WTC11 (cell line): ENCODE data around the gene ZNF782. TPM values are rescaled to one million over a fixed set of nuclear protein-coding genes. Genes with fewer than 3 reads are reported as not detected.
A peak's percentile ranks its signal among the peaks of the same experiment; 100 is the strongest.

Experiments used
- ATAC-seq: fragments of 200-7000 bp; cut with Tn5 transposase; 2 replicates; pipeline ENCODE4 v1.10.0; 2021; ENCODE audit warnings: mild to moderate bottlenecking, moderate library complexity
- CTCF ChIA-PET: fragments of 300-600 bp; sonication (Branson Sonifier 250); formaldehyde crosslinking; loops from one replicate; lab custom pipeline; 2021; ENCODE audit warnings: antibody characterized with exemption; lab: Charles Lee
- POLR2A ChIA-PET: fragments of 350-600 bp; sonication (Branson Sonifier 250); formaldehyde crosslinking; loops from one replicate; lab custom pipeline; 2021; ENCODE audit warnings: antibody characterized with exemption; lab: Charles Lee
- DNase-seq: peaks from one replicate; pipeline ENCODE4 v3.0.0; 2021; ENCODE audit warnings: low spot score
- H3K27ac Mint-ChIP-seq: 2 replicates; pipeline ENCODE4 v1.8.0; 2021; ENCODE audit warnings: mixed read lengths
- H3K27me3 Mint-ChIP-seq: 2 replicates; pipeline ENCODE4 v1.8.0; 2021; ENCODE audit warnings: low read depth, mild to moderate bottlenecking, moderate library complexity, mixed read lengths
- H3K36me3 Mint-ChIP-seq: 2 replicates; pipeline ENCODE4 v1.8.0; 2021; ENCODE audit warnings: mixed read lengths
- H3K4me1 Mint-ChIP-seq: 2 replicates; pipeline ENCODE4 v1.8.0; 2022; ENCODE audit warnings: mixed read lengths
- H3K4me3 Mint-ChIP-seq: 2 replicates; pipeline ENCODE4 v1.8.0; 2021; ENCODE audit warnings: mild to moderate bottlenecking, moderate library complexity, mixed read lengths
- H3K9me3 Mint-ChIP-seq: 2 replicates; pipeline ENCODE4 v1.8.0; 2021; ENCODE audit warnings: mixed read lengths
- CBFB ChIP-seq: sonication (generic); formaldehyde crosslinking; IDR thresholded peaks from 2 replicates; pipeline ENCODE4 v1.8.1; 2022; ENCODE audit warnings: mild to moderate bottlenecking, low read depth, missing genetic modification reagents
- E2F1 ChIP-seq: sonication (generic); formaldehyde crosslinking; IDR thresholded peaks from 2 replicates; pipeline ENCODE4 v1.8.0; 2022; ENCODE audit warnings: mild to moderate bottlenecking, missing genetic modification reagents
- FOXK1 ChIP-seq: sonication (generic); formaldehyde crosslinking; IDR thresholded peaks from 2 replicates; pipeline ENCODE4 v1.8.0; 2022; ENCODE audit warnings: mild to moderate bottlenecking, moderate library complexity, missing genetic modification reagents
- GRHL2 ChIP-seq: fragments of 250-450 bp; sonication (Bioruptor Pico); IDR thresholded peaks from 2 replicates; pipeline ENCODE4 v1.8.0; 2022; ENCODE audit warnings: mild to moderate bottlenecking, moderate library complexity; ENCODE audit not compliant: insufficient replicate concordance, severe bottlenecking
- NR1H2 ChIP-seq: sonication (generic); formaldehyde crosslinking; IDR thresholded peaks from 2 replicates; pipeline ENCODE4 v1.9.0; 2021; ENCODE audit warnings: mild to moderate bottlenecking, moderate library complexity, missing genetic modification reagents
- NR2C2 ChIP-seq: sonication (generic); formaldehyde crosslinking; IDR thresholded peaks from 2 replicates; pipeline ENCODE4 v1.8.0; 2022; ENCODE audit warnings: mild to moderate bottlenecking, missing genetic modification reagents
- RORB ChIP-seq: fragments of 250-450 bp; sonication (Bioruptor Pico); IDR thresholded peaks from 2 replicates; pipeline ENCODE4 v1.9.0; 2021; ENCODE audit warnings: mild to moderate bottlenecking
- SMAD3 ChIP-seq: sonication (generic); formaldehyde crosslinking; IDR thresholded peaks from 2 replicates; pipeline ENCODE4 v1.8.0; 2022; ENCODE audit warnings: missing genetic modification reagents, mild to moderate bottlenecking, borderline replicate concordance
- SP1 ChIP-seq: sonication (generic); formaldehyde crosslinking; conservative IDR thresholded peaks from 2 replicates; pipeline ENCODE4 v1.8.1; 2022; ENCODE audit warnings: missing genetic modification reagents
- TCF7 ChIP-seq: sonication (generic); formaldehyde crosslinking; IDR thresholded peaks from 2 replicates; pipeline ENCODE4 v1.8.0; 2022; ENCODE audit warnings: mild to moderate bottlenecking, low read depth, missing genetic modification reagents, moderate library complexity
- TP53 ChIP-seq: sonication (generic); formaldehyde crosslinking; IDR thresholded peaks from 2 replicates; pipeline ENCODE4 v1.8.1; 2023; ENCODE audit warnings: mild to moderate bottlenecking, missing genetic modification reagents
- ZNF232 ChIP-seq: sonication (generic); formaldehyde crosslinking; IDR thresholded peaks from 2 replicates; pipeline ENCODE4 v1.8.0; 2022; ENCODE audit warnings: mild to moderate bottlenecking, missing genetic modification reagents
- ZNF416 ChIP-seq: fragments of 250-450 bp; sonication (Bioruptor Pico); IDR thresholded peaks from 2 replicates; pipeline ENCODE4 v1.9.0; 2021; ENCODE audit warnings: mild to moderate bottlenecking, inconsistent platforms
- total RNA-seq: library from RNA; stranded (reverse); gene quantifications from 3 replicates; pipeline ENCODE4 v1.2.3, GENCODE V29; 2021
- TF ChIP-seq, protein P1 (sequence below): fragments of 200-600 bp; IDR thresholded peaks from 2 replicates; pipeline ENCODE4 v1.8.0; 2022; ENCODE audit warnings: antibody characterized with exemption
- TF ChIP-seq, protein P2 (sequence below): sonication (generic); formaldehyde crosslinking; IDR thresholded peaks from 2 replicates; pipeline ENCODE4 v1.8.1; 2023; ENCODE audit warnings: mild to moderate bottlenecking, missing genetic modification reagents
- TF ChIP-seq, protein P3 (sequence below): sonication (generic); formaldehyde crosslinking; IDR thresholded peaks from 2 replicates; pipeline ENCODE4 v1.8.0; 2023; ENCODE audit warnings: missing genetic modification reagents
- TF ChIP-seq, protein P4 (sequence below): fragments of 250-450 bp; sonication (Bioruptor Pico); IDR thresholded peaks from 2 replicates; pipeline ENCODE4 v1.8.0; 2021; ENCODE audit warnings: mild to moderate bottlenecking
- TF ChIP-seq, protein P5 (sequence below): sonication (generic); formaldehyde crosslinking; IDR thresholded peaks from 2 replicates; pipeline ENCODE4 v1.8.1; 2023; ENCODE audit warnings: mild to moderate bottlenecking, missing genetic modification reagents, moderate library complexity
- TF ChIP-seq, protein P6 (sequence below): sonication (generic); formaldehyde crosslinking; IDR thresholded peaks from 2 replicates; pipeline ENCODE4 v1.8.1; 2023; ENCODE audit warnings: mild to moderate bottlenecking, missing genetic modification reagents, moderate library complexity

Gene ZNF782
- total RNA-seq, 1 experiment from 2014 or later, result 6.2 TPM

DNA sequence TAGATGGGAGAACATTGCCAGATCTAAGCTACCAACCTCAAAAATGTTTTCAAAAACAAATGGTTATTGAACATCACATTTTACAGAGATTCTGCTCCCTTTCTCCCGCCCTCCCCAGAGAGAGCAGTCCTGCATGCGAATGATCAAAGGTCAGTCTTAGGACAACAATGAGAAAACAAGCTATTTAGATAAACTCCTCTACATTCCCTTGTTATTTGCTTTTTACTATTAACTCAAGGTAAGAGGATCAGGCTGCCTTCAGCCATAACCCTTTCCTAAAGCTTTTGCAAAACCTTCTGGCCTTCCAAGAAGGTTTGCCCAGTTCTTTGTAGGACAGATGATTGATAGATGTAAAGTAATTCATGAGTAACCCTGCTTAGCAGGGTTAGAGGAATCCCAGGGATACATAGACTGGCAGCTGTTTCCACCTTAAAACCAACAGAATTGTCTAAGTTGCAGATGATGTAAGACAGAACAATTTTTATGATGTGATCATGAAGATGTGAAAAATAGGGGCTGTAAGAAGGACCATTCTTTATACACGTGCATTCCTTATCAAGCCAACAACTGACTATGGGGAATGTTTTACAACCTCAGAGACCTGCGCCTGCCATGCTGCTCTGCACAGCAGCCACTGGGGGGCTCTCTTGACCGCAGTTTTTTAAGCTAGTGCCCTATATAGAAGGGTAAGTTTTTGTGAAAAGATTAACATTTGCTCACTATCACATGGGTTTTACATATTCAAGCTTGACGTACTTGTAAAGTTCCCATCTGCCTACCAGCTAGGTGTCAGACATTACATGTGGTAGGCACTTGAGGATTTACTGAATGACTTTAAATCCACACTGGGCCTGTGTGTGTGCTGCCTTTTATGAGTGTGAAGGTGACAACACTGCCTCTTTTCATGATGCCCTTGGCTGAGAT is 2.3 kb upstream of the ZNF782 start:
- Mint-ChIP-seq H3K4me1 (peaks cover 49% of the 10 kb centered on the region), H3K27ac (no peak overlapping the region), H3K9me3 (no peaks in the 10 kb centered on the region), H3K27me3 (peaks cover 4% of the 10 kb centered on the region; the same call in 1 of the 2 replicates), H3K4me3 (no peak overlapping the region), H3K36me3 (0 out of 2 replicates have a peak, but pooled peaks cover 4% of the 10 kb centered on the region)
- ChIA-PET POLR2A (interaction anchor here (1.5 kb wide), 1 partner anchor 19 kb away, joined by 4 read pairs; no protein-coding TSS in a partner anchor), CTCF (interaction anchor here (0.6 to 1.7 kb wide), 19 partner anchors 14 to 742 kb away, joined by 3 to 14 read pairs (median 4); partner anchors contain the start of gene CCDC180)
- DNase-seq, result peak; percentile 72
- ATAC-seq, result peak; percentile 54
- TF ChIP-seq, protein P1, sequence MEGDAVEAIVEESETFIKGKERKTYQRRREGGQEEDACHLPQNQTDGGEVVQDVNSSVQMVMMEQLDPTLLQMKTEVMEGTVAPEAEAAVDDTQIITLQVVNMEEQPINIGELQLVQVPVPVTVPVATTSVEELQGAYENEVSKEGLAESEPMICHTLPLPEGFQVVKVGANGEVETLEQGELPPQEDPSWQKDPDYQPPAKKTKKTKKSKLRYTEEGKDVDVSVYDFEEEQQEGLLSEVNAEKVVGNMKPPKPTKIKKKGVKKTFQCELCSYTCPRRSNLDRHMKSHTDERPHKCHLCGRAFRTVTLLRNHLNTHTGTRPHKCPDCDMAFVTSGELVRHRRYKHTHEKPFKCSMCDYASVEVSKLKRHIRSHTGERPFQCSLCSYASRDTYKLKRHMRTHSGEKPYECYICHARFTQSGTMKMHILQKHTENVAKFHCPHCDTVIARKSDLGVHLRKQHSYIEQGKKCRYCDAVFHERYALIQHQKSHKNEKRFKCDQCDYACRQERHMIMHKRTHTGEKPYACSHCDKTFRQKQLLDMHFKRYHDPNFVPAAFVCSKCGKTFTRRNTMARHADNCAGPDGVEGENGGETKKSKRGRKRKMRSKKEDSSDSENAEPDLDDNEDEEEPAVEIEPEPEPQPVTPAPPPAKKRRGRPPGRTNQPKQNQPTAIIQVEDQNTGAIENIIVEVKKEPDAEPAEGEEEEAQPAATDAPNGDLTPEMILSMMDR, result peak; percentile 82
- no peak for TF ChIP-seq FOXK1 (CRISPR knock-in tag)
- TF ChIP-seq, all 79 proteins: peak for 1

DNA sequence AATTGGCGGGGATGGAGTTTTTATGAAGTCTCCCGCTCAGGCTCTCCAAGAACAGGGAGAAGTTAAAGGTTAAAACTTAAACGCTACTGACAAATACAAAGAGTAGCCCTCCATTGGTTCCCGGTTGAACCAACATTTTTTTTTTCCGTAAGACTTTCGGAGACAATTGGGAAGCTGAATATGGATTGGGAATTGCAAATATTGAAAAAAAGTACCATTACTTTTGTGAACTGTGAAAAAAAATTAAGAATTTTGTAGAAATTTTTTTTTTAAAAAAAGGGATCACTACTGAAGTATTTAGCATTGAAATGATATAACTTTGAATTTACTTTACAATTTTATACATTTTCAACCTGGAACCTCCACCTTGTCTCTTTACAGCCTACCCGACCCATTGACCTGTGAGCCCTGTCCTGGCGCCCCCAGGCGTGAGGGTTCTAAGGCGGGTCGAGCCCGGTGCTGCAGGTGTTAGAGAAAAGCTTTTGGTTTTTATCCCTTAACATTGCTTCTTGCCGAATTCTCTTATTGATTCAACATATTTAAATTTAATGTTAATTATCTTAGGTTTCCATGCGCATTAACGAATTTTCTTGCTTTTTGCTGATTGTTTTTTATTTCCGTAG is 448 bp upstream of the ZNF782 start:
- ChIA-PET CTCF (interaction anchor here (0.6 to 2.3 kb wide), 9 partner anchors 20 to 744 kb away, joined by 3 to 34 read pairs (median 5); partner anchors contain the start of gene CTSV), POLR2A (interaction anchor here (0.6 to 1.0 kb wide), 4 partner anchors 14 to 1962 kb away, joined by 3 to 4 read pairs (median 3); partner anchors contain the start of genes NCBP1 and TSTD2)
- DNase-seq, result peak; percentile 49
- Mint-ChIP-seq H3K36me3 (peaks cover 9% of the 10 kb centered on the region; the same call in 1 of the 2 replicates), H3K27ac (peak overlapping the region; percentile 96), H3K27me3 (no peaks in the 10 kb centered on the region; the same call in 1 of the 2 replicates), H3K9me3 (peaks cover 3% of the 10 kb centered on the region; the same call in 1 of the 2 replicates), H3K4me1 (peaks cover 44% of the 10 kb centered on the region), H3K4me3 (peak overlapping the region; percentile 98)
- ATAC-seq, result peak; percentile 25
- 0 out of 2 replicates have a peak, but pooled peaks have one; percentile 14 for TF ChIP-seq SP1 (CRISPR knock-in tag)
- TF ChIP-seq, protein P2, sequence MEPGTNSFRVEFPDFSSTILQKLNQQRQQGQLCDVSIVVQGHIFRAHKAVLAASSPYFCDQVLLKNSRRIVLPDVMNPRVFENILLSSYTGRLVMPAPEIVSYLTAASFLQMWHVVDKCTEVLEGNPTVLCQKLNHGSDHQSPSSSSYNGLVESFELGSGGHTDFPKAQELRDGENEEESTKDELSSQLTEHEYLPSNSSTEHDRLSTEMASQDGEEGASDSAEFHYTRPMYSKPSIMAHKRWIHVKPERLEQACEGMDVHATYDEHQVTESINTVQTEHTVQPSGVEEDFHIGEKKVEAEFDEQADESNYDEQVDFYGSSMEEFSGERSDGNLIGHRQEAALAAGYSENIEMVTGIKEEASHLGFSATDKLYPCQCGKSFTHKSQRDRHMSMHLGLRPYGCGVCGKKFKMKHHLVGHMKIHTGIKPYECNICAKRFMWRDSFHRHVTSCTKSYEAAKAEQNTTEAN (CRISPR knock-in tag), result no peak

DNA sequence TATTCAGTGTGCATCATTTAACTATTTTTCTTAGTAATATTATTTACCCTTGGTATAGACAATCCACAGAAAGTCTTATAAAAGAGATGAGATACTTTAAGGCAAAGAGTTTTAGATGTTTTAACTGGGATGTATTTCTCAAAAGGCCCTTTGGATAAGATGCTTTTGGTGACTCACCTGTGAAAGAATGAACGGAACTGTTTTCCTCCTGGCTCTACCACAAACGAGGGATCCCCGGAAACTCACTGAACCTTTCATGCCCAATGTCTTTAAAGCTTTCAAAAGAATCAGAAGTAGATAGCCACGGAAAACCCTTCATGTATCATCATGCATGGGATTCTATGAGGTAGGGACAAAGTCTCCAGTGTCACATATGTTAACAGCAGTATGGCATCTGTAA is 1.6 kb downstream of the ZNF782 start:
- peaks cover 13% of the 10 kb centered on the region; the same call in 1 of the 2 replicates for H3K36me3 Mint-ChIP-seq
- H3K27ac Mint-ChIP-seq, result no peak overlapping the region
- H3K4me3 Mint-ChIP-seq, result peak overlapping the region; percentile 98
- DNase-seq, result no peak
- ChIA-PET CTCF (no interaction called here), POLR2A (no interaction called here)
- no peak for ATAC-seq
- no peak for TF ChIP-seq SMAD3 (CRISPR knock-in tag)
- TF ChIP-seq TCF7 (CRISPR knock-in tag), result no peak
- TF ChIP-seq, protein P3, sequence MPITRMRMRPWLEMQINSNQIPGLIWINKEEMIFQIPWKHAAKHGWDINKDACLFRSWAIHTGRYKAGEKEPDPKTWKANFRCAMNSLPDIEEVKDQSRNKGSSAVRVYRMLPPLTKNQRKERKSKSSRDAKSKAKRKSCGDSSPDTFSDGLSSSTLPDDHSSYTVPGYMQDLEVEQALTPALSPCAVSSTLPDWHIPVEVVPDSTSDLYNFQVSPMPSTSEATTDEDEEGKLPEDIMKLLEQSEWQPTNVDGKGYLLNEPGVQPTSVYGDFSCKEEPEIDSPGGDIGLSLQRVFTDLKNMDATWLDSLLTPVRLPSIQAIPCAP (CRISPR knock-in tag), result no peak
- TF ChIP-seq, protein P4, sequence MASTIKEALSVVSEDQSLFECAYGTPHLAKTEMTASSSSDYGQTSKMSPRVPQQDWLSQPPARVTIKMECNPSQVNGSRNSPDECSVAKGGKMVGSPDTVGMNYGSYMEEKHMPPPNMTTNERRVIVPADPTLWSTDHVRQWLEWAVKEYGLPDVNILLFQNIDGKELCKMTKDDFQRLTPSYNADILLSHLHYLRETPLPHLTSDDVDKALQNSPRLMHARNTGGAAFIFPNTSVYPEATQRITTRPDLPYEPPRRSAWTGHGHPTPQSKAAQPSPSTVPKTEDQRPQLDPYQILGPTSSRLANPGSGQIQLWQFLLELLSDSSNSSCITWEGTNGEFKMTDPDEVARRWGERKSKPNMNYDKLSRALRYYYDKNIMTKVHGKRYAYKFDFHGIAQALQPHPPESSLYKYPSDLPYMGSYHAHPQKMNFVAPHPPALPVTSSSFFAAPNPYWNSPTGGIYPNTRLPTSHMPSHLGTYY (CRISPR knock-in tag), result no peak
- no peak for TF ChIP-seq ZNF416
- TF ChIP-seq CBFB (CRISPR knock-in tag), result no peak
- TF ChIP-seq NR1H2 (CRISPR knock-in tag), result no peak
- TF ChIP-seq GRHL2 (CRISPR knock-in tag), result no peak
- TF ChIP-seq NR2C2 (CRISPR knock-in tag), result no peak
- TF ChIP-seq, protein P5, sequence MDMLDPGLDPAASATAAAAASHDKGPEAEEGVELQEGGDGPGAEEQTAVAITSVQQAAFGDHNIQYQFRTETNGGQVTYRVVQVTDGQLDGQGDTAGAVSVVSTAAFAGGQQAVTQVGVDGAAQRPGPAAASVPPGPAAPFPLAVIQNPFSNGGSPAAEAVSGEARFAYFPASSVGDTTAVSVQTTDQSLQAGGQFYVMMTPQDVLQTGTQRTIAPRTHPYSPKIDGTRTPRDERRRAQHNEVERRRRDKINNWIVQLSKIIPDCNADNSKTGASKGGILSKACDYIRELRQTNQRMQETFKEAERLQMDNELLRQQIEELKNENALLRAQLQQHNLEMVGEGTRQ (CRISPR knock-in tag), result no peak
- no peak for TF ChIP-seq TP53 (CRISPR knock-in tag)
- TF ChIP-seq E2F1, result no peak
- TF ChIP-seq RORB (CRISPR knock-in tag), result no peak
- TF ChIP-seq, protein P6, sequence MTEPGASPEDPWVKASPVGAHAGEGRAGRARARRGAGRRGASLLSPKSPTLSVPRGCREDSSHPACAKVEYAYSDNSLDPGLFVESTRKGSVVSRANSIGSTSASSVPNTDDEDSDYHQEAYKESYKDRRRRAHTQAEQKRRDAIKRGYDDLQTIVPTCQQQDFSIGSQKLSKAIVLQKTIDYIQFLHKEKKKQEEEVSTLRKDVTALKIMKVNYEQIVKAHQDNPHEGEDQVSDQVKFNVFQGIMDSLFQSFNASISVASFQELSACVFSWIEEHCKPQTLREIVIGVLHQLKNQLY (CRISPR knock-in tag), result no peak
- no peak for TF ChIP-seq ZNF232 (CRISPR knock-in tag)
- no peaks in the 10 kb centered on the region; the same call in 1 of the 2 replicates for H3K27me3 Mint-ChIP-seq
- H3K4me1 Mint-ChIP-seq, result peaks cover 44% of the 10 kb centered on the region
- peaks cover 9% of the 10 kb centered on the region for H3K9me3 Mint-ChIP-seq
